ENCODE results near the gene ARHGEF7.

ARHGEF7 gene

GRCh38 chr13:111319998-111320911, 205.1 kb downstream of the ARHGEF7 start, which contains the start of gene TEX29:
TEX29 (plus strand) TSS chr13:111320642; CDS start chr13:111320891, 249 bp downstream.
- no peak for TF ChIP-seq CTCF (conservative IDR thresholded peaks at IDR 0.05; ENCODE audit: control insufficient read depth, insufficient read depth, low read depth, low read length)
- no peak for DNase-seq (ENCODE audit: low read depth)
- H3K4me3 ChIP-seq (ENCODE audit: control insufficient read depth, low read depth, low read length): no peak within 1 kb of the TSS

GRCh38 chr13:111322001-111322915, 207.1 kb downstream of the ARHGEF7 start:
- DNase-seq (ENCODE audit: low read depth): no peak
- H3K4me3 ChIP-seq (ENCODE audit: control insufficient read depth, low read depth, low read length): no peak overlapping the region
- TF ChIP-seq CTCF (conservative IDR thresholded peaks at IDR 0.05; ENCODE audit: control insufficient read depth, insufficient read depth, low read depth, low read length): no peak

- TF ChIP-seq CTCF (conservative IDR thresholded peaks at IDR 0.05; ENCODE audit: control insufficient read depth, insufficient read depth, low read depth, low read length): no peak
- H3K4me3 ChIP-seq (ENCODE audit: control insufficient read depth, low read depth, low read length): no peak overlapping the region
- DNase-seq (ENCODE audit: low read depth): no peak
These were observed 207.8 kb downstream of the ARHGEF7 start for GRCh38 chr13:111322916-111323331.

GRCh38 chr13:111323549-111323948, 208.4 kb downstream of the ARHGEF7 start:
- no peak for TF ChIP-seq CTCF (conservative IDR thresholded peaks at IDR 0.05; ENCODE audit: control insufficient read depth, insufficient read depth, low read depth, low read length)
- DNase-seq (ENCODE audit: low read depth): no peak

GRCh38 chr13:111323950-111324651, 209.0 kb downstream of the ARHGEF7 start:
- TF ChIP-seq CTCF (conservative IDR thresholded peaks at IDR 0.05; ENCODE audit: control insufficient read depth, insufficient read depth, low read depth, low read length): no peak
- DNase-seq (ENCODE audit: low read depth): no peak
- no peak overlapping the region for H3K4me3 ChIP-seq (ENCODE audit: control insufficient read depth, low read depth, low read length)

More at GRCh38 chr13:111323549-111323948, 208.4 kb downstream of the ARHGEF7 start:
- no peak overlapping the region for H3K4me3 ChIP-seq (ENCODE audit: control insufficient read depth, low read depth, low read length)

- no peak for TF ChIP-seq CTCF (conservative IDR thresholded peaks at IDR 0.05; ENCODE audit: control insufficient read depth, insufficient read depth, low read depth, low read length)
- DNase-seq (ENCODE audit: low read depth): no peak
- H3K4me3 ChIP-seq (ENCODE audit: control insufficient read depth, low read depth, low read length): no peak overlapping the region
These were observed 209.6 kb downstream of the ARHGEF7 start for GRCh38 chr13:111324736-111325135.
